Heart right ventricle (tissue), 16 donors: ENCODE data around the gene CAMLG. TPM values are rescaled to one million over a fixed set of nuclear protein-coding genes. Genes with fewer than 3 reads are reported as not detected.

ENCODE experiments used
- ATAC-seq, 8 donors: fragments of 200-7000 bp; cut with Tn5 transposase; one replicate each; pipeline ENCODE4 v1.9.1; 2020; ENCODE audit warnings: mild to moderate bottlenecking in 8 of 8, moderate library complexity in 8 of 8, moderate number of reproducible peaks in 1 of 8
- DNase-seq, 2 donors: peaks; one replicate each; pipeline ENCODE4 v3.0.0-alpha.2; 2020
- H3K27ac ChIP-seq, 10 donors: fragments of 200-600 bp; sonication (generic) in 2 of 10; one replicate each; pipeline versions ENCODE4 v1.5.0 to v1.8.0; 2020 to 2022; ENCODE audit warnings: mild to moderate bottlenecking in 3 of 10
- H3K27me3 ChIP-seq, 7 donors: fragments of 200-600 bp; one replicate each; pipeline ENCODE4 v1.8.0; 2021 to 2022; ENCODE audit warnings: mild to moderate bottlenecking in 2 of 7
- H3K36me3 ChIP-seq, 9 donors: fragments of 200-600 bp; sonication (generic) in 1 of 9; one replicate each; pipeline versions ENCODE4 v1.5.0 to v1.8.0; 2020 to 2022; ENCODE audit warnings: mild to moderate bottlenecking in 2 of 9
- H3K4me1 ChIP-seq, 9 donors: fragments of 200-600 bp; sonication (generic) in 1 of 9; one replicate each; pipeline versions ENCODE4 v1.5.0 to v1.8.0; 2020 to 2022; ENCODE audit warnings: mild to moderate bottlenecking in 4 of 9
- H3K4me3 ChIP-seq, 10 donors: fragments of 200-600 bp; sonication (generic) in 2 of 10; one replicate each; pipeline versions ENCODE4 v1.5.0 to v1.8.0; 2020 to 2022; ENCODE audit warnings: mild to moderate bottlenecking in 7 of 10, moderate library complexity in 2 of 10
- H3K9me3 ChIP-seq, 11 donors: fragments of 200-600 bp in 10 of 11; sonication (generic) in 2 of 11; one replicate each; pipeline versions ENCODE4 v1.5.0 to v1.8.0; 2013 to 2022; ENCODE audit warnings: mild to moderate bottlenecking in 2 of 11, control low read depth in 1 of 11, moderate library complexity in 1 of 11
- CTCF ChIP-seq, 9 donors: fragments of 200-600 bp; sonication (generic) in 2 of 9; IDR thresholded peaks; one replicate each; pipeline versions ENCODE4 v1.5.0 to v1.8.0; 2021 to 2022; ENCODE audit warnings: antibody characterized with exemption in 9 of 9, mild to moderate bottlenecking in 5 of 9, moderate library complexity in 1 of 9
- WGBS, 2 donors: extraction: QIAGEN DNeasy Blood & Tissue Kit; methylation state at CpG; one replicate each; pipeline ENCODE4 v1.1.7; 2013; ENCODE audit warnings: inconsistent platforms in 1 of 2; 5-methylcytosine and 5-hydroxymethylcytosine counted together
- intact Hi-C, 10 donors: fragments of 100-400 bp; cut with DNase I; formaldehyde crosslinking; loops; one replicate each; pipeline versions ENCODE4 v1.11.1 to v1.14.2; 2022
- polyA plus RNA-seq, 2 donors: library from polyadenylated mRNA; stranded (reverse); fragments of 200-250 nt; gene quantifications; one replicate each; pipeline ENCODE4 v1.2.3, GENCODE V29; 2013
- total RNA-seq, 10 donors: library from RNA; stranded (reverse); fragmentation: NEBNext Ultra II Directional in 3 of 10; extraction: Animal tissue kit (Norgen Biotek cat#: 25700) in 3 of 10; gene quantifications; one replicate each; pipeline versions ENCODE4 v1.2.1 to v1.2.4, GENCODE V29; 2021 to 2023
- donor health status: Arrhythmogenic right ventricular cardiomyopathy.
- donor health status: ischemic (EF 13 %, LVEDD 7.1; RV severe dilation, severe dysfunction).
- donor health status: healthy with polysubstance abuse.
- donor health status: DM: no; HTN: yes; CAD: no.
- donor health status: DM: no; HTN: no; CAD: no.
- donor health status: ischemic (EF 25% LVEDD 6.9; RV normal size, moderate dysfunction).
- donor health status: ischemic (EF 25% LVEDD 5.7; RV mildly dilated, moderate dysfunction).
- donor health status: healthy.
- donor health status: DM: yes; HTN: yes; CAD: no.
- donor health status: Ischemic cardiomyopathy.
- donor health status: ischemic (EF 35%, LVEDD 5.7; RV mildly dilated, moderate dysfunction).
- donor health status: nonischemic (EF 11% LVEDD 7.7; RV severe dilation, severe dysfunction).
- donor health status: DM: yes; HTN: yes; CAD: no.
- donor health status: PGD.
- donor health status: ischemic (EF 29% LVEDD 5.4; RV normal size, mild dysfunction).
- donor health status: nonischemic (EF 23%, LVEDD 6.1; RV moderate dilation, normal function).

Gene CAMLG
- total and polyA plus RNA-seq, 12 donors = 14.6 to 22.1 (median 19.1) TPM

GRCh38 chr5:134742134-134742533 is 3.8 kb downstream of the CAMLG start:
- ATAC-seq (no peak), DNase-seq (no peak)

GRCh38 chr5:134749415-134749814 is 11.1 kb downstream of the CAMLG start:
- H3K27me3 ChIP-seq = no peaks in the 10 kb centered on the region
- DNase-seq = no peak
- ATAC-seq = no peak
- 90 to 92% methylated on average over 3 of the region's 3 CpGs for WGBS, 2 donors
- intact Hi-C loops = no loop called here
- TF ChIP-seq CTCF (IDR thresholded peaks at IDR 0.05) = no peak
- no peaks in the 10 kb centered on the region for H3K4me1 ChIP-seq
- no peak overlapping the region for H3K27ac ChIP-seq
- peaks cover 0 to 57% (median 10%) of the 10 kb centered on the region in 9 donors for H3K36me3 ChIP-seq
- H3K4me3 ChIP-seq = no peak overlapping the region
- no peaks in the 10 kb centered on the region for H3K9me3 ChIP-seq

More at GRCh38 chr5:134742134-134742533, 3.8 kb downstream of the CAMLG start:
- H3K4me1 ChIP-seq = peaks cover 0 to 26% (median 15%) of the 10 kb centered on the region in 9 donors
- no peaks in the 10 kb centered on the region for H3K27me3 ChIP-seq
- no peak overlapping the region for H3K4me3 ChIP-seq
- intact Hi-C loops = no loop called here
- no peak overlapping the region for H3K27ac ChIP-seq
- H3K9me3 ChIP-seq = no peaks in the 10 kb centered on the region
- 95 to 98% methylated on average over 2 of the region's 2 CpGs for WGBS, 2 donors
- no peak for TF ChIP-seq CTCF (IDR thresholded peaks at IDR 0.05)
- H3K36me3 ChIP-seq = peaks cover 0 to 47% (median 0%) of the 10 kb centered on the region in 9 donors

GRCh38 chr5:134758176-134758503 is 19.8 kb downstream of the CAMLG start:
- peak in 1 of 8 donors; percentile 25 for ATAC-seq
- H3K27me3 ChIP-seq = no peaks in the 10 kb centered on the region

More at GRCh38 chr5:134758176-134758503, 19.8 kb downstream of the CAMLG start:
- intact Hi-C loops = loop anchor here in 1 of 10 donors (2.0 to 5.0 kb wide), 2 partner anchors 19 to 89 kb away; partner anchors contain the start of genes C5orf24 and CAMLG
- 22 to 23% methylated on average over 9 of the region's 9 CpGs for WGBS, 2 donors
- H3K4me1 ChIP-seq = peaks cover 3 to 33% (median 24%) of the 10 kb centered on the region in 9 donors
- peak overlapping the region in 8 of 10 donors; percentile 63 to 90 (median 76) for H3K27ac ChIP-seq
- H3K4me3 ChIP-seq = peak overlapping the region; percentile 66 to 99 (median 88)
- H3K36me3 ChIP-seq = peaks cover 0 to under 1% (median 0%) of the 10 kb centered on the region in 9 donors
- TF ChIP-seq CTCF (IDR thresholded peaks at IDR 0.05) = no peak
- DNase-seq = no peak
- no peaks in the 10 kb centered on the region for H3K9me3 ChIP-seq
